Measurements from ENCODE around the gene NLRC5.

The NLRC5 gene

DNA sequence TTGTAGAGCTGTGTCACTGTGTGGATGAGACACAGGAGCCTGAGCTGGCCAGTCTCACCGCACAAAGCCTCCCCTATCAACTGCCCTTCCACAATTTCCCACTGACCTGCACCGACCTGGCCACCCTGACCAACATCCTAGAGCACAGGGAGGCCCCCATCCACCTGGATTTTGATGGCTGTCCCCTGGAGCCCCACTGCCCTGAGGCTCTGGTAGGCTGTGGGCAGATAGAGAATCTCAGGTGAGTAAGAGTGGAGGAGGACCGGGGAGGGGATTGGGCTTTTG, 37.4 kb downstream of the NLRC5 start:
- no peak for DNase-seq

GRCh38 chr16:57027067-57027466, 37.7 kb downstream of the NLRC5 start:
- DNase-seq: no peak

DNA sequence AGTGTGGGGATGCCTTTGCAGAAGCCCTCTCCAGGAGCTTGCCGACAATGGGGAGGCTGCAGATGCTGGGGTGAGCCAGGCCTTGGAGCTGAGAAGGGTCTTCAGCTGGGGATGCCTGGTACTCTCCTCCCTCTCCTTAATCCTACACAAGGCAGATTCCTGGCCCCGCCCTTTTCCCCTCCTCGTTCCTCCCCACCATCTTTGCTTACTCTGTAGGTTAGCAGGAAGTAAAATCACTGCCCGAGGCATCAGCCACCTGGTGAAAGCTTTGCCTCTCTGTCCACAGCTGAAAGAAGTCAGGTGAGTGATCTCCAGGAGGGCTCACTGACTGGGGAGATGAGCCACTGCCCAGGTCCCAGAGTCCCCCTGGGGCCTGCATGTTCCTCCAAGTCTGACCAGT, 38.7 kb downstream of the NLRC5 start:
- no peak for DNase-seq

DNA sequence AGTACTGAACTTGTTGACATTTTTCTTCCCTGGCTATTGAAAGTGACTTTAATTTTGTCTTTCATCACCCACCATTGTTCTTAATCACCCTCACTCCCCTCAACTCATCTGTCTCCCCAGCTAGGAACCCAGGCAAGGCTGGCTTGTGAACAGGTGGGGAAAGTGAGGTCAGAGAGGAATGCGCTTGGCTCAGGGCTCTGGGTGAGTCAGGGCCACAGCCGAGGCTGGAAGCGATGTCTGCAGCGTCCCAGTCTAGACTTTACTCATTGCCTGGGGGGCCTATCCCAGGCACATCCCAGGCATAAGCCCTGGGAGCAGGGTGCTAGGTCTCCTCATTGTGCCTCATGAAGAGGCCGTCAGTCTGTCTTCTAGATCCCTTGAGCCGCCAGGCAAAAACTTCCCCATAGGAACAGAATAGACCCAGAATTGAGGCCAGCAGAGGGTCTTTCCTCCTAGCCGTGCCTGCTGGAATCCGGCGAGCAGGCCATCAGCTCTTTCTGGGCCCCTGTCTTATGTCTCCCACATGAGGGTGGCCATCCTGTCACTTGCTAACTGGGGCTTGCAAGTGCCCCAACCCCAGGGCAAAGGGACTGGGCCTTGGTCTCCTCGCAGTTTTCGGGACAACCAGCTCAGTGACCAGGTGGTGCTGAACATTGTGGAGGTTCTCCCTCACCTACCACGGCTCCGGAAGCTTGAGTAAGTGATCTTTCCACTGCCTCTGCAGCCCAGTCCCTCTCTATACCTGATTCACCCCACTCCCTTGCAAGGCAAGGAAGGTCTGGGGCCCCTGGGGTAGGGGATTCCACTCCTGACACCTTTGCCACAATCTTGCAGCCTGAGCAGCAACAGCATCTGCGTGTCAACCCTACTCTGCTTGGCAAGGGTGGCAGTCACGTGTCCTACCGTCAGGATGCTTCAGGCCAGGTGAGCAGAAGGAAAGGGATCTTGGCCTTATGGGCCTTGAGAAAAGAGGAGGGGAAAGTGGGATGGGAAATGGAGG, 40.1 kb downstream of the NLRC5 start:
- no peak for DNase-seq

GRCh38 chr16:57030346-57030902, 41.1 kb downstream of the NLRC5 start:
- DNase-seq: no peak

- no peak for DNase-seq
Observed at GRCh38 chr16:57031156-57031555, 41.8 kb downstream of the NLRC5 start.

DNA sequence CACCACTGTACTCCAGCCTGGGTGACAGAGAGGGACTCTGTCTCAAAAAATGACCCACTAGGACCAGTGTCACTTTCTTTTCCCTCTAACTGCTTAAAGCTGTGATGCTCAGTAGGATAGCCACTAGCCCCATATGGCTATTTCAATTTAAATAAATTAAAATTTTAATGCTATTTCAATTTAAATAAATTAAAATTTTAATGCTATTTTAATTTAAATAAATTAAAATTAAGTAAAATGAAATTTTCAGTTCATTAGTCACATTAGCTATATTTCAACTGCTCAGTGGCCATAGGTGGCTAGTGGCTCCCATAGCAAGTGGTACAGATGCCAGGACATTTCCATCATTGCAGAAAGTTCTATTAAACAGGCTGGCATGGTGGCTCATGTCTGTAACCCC, 43.0 kb downstream of the NLRC5 start:
- DNase-seq: no peak

DNA sequence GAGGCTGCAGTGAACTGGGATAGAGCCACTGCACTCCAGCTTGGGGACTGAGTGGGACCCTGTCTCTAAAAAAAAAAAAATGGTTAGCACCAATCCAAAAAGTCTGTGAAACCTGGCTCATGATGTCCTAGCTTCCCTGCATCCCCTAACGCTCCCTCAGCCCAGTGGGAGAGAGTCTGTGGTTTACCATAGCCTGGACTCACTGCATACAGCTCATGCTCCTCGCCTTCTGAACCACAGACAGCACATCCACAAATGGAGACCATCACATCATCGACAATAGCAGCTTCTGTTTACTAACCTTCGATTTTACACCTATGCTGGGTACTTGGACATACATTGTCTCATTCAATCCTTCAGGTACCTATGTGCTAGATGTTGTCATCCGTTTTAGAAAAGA, 43.6 kb downstream of the NLRC5 start:
- DNase-seq: no peak

- no peak for DNase-seq
Observed at GRCh38 chr16:57036315-57036714, 47.0 kb downstream of the NLRC5 start.

DNA sequence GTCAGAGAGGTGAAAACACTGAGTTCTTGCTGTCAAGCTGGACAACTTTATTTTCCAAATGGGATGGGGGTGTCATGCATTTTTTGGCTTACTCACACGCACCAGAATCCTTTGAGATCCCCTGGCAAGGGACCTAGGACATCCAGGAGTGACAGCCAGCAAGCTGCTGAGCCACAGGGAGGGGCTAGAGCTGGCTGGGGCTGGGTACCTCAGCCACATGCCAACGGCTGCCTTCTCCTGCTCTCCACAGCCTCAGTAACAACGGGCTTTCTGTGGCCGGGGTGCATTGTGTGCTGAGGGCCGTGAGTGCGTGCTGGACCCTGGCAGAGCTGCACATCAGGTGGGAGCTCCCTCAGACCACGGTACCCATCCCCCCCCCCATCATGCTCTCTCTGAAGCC, 47.6 kb downstream of the NLRC5 start:
- DNase-seq: no peak

GRCh38 chr16:57038166-57038565, 48.8 kb downstream of the NLRC5 start:
- DNase-seq: no peak

GRCh38 chr16:57039148-57039812, 49.9 kb downstream of the NLRC5 start:
- DNase-seq: no peak

- DNase-seq: no peak
Observed at GRCh38 chr16:57041182-57042156, 52.1 kb downstream of the NLRC5 start.

GRCh38 chr16:57042157-57043111, 53.1 kb downstream of the NLRC5 start:
- no peak for DNase-seq

DNA sequence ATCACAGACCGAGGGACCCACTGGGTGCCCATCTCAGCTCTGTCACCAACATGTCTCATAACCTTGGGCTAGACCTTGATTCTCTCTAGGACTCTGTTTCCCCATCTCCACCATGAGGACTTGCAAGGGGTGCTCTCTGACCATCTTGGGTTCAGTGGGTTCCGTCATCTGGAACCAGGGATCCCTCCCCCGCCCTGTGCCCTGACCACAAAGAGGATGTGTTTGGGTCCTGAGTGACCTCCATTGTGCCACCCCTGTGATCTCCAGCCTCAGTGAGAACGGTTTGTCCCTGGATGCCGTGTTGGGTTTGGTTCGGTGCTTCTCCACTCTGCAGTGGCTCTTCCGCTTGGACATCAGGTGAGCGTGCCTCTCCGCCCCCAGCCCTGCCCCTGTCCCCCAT, 53.9 kb downstream of the NLRC5 start:
- no peak for DNase-seq

DNA sequence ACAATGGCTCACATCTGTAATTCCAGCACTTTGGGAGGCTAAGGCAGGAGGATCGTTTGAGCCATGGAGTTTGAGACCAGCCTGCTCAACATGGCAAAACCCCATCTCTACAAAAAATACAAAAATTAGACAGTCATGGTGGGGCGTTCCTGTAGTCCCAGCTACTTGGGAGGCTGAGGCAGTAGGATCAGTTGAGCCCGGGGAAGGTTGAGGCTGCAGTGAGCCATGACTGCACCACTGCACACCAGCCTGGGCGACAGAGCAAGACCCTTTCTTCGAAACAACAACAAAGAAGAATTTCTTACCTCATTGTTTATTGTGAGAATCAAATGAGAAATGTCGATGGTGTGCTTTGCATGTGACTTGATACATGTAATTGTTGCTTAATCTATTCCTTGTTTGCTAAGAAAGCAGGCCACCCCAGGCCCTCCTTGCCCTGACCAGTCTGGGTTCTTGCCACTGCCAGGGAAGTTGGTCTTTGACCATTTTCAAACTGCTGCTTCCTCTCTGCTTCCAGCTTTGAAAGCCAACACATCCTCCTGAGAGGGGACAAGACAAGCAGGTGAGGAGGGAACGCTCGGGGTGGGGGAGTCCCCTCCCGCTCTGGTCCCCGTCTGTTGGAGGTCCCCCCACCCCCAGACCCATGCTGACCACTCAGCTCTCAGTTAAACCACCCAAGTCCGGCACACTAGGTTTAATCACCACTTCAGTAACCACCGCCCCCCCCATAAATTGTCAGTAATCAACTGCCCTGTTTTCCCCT, 55.8 kb downstream of the NLRC5 start:
- DNase-seq: no peak

DNA sequence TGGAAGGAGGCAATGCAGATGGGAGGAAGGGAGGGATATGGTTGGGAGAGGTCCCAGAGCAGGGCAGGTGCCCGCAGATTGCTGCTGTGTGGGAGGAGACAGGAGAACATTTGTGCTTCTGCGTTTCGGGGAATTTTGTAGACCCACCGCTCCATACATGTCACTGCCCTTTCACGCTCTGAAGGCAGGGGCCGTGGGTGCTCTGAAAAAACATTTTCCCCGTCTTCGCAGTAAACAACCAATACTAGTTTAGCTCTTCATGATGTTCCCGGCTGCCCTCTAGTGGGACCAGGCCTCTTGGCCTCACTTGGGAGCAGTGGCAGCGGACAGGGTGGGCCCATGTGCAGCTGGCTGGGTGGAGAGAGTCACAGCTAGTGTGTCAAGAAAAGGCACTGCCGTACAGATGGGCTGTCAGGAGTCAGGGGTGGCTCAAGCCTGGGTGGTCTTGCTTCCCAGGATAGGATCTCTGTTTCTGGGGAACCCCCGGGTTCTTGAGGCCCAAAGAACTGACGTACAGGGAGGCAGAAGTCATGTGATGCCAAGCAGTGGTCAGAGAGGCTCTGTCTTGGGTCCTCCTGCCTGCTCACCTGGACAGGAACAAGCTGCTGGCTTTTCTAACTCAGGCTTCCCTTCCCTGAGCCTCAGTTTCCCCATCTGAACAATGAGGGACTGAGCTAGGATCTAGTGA, 56.5 kb downstream of the NLRC5 start:
- no peak for DNase-seq

- no peak for DNase-seq
Observed at GRCh38 chr16:57048095-57048494, 58.7 kb downstream of the NLRC5 start.

DNA sequence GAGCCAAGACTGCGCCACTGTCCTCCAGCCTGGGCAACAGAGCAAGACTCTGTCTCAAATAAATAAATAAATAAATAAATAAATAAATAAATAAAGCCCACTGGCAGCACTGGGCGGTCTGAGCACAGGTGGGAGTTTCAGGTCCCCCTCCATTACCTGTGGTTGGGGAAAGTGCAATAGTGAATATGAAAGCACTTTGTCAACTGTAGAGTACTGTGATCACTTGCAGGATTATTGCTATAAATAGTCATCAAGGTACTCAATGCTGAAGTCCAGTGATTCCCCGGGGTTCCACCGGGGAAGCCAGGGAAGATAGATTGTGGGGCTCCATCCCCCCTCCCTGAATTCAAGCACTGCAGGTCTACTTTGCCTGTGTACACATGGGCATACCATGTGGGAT, 60.3 kb downstream of the NLRC5 start:
- DNase-seq: no peak

DNA sequence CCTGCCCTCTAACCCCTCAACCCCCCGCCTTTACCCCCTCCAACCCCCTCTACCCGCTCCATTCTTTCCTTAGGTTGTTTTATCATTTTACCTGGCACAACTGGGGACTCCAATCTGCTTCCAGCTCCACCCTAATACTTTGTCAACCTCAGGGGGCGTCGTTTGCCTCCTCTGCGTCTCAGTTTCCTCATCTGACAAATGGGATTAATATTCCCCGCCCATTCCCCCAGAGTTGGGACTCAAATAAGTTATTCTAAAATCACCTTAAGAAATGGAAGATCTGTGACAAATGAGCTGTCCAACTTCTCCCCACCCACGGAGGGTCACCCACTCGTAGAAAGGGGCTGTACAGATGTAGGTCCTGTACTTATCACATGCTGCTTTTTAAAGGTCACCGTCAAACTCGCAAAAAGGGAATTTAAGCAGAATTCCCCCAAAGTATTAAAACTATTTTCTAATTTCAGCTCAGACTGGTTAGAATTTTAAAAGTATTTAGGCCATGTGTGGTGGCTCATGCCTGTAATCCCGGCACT, 62.4 kb downstream of the NLRC5 start:
- DNase-seq: no peak
